ENCODE results near the gene DNAH2.
A peak's percentile ranks its signal among the peaks of the same experiment; 100 is the strongest.

DNAH2 gene

GRCh38 chr17:7704601-7705268 is 12.8 kb upstream of the DNAH2 start, which contains the start of gene EFNB3 (continued):
- TF ChIP-seq ZXDB (tag by site-specific recombination; IDR thresholded peaks at IDR 0.05) (no peak; the same call in 1 of the 2 replicates), ZNF350 (tag by site-specific recombination; IDR thresholded peaks at IDR 0.05) (no peak), TCF7L2 (IDR thresholded peaks at IDR 0.05; ENCODE audit: borderline replicate concordance, low read depth, low read length) (no peak), RBAK (tag by site-specific recombination; IDR thresholded peaks at IDR 0.05) (no peak), ZNF132 (tag by site-specific recombination; IDR thresholded peaks at IDR 0.05; ENCODE audit: borderline replicate concordance) (no peak), GLIS1 (tag by site-specific recombination; IDR thresholded peaks at IDR 0.05) (peak; percentile 61; the same call in 1 of the 2 replicates), ZBTB11 (tag by site-specific recombination; conservative IDR thresholded peaks at IDR 0.05; ENCODE audit: low read depth) (0 out of 2 replicates have a peak, but pooled peaks have one; percentile 23), KLF8 (tag by site-specific recombination; IDR thresholded peaks at IDR 0.05) (peak; percentile 79), ZNF629 (tag by site-specific recombination; IDR thresholded peaks at IDR 0.05) (0 out of 2 replicates have a peak, but pooled peaks have one; percentile 37), ZNF610 (tag by site-specific recombination; IDR thresholded peaks at IDR 0.05; ENCODE audit: borderline replicate concordance) (0 out of 2 replicates have a peak, but pooled peaks have one; percentile 18), ZNF16 (tag by site-specific recombination; IDR thresholded peaks at IDR 0.05; ENCODE audit: low read depth) (no peak), ZNF48 (tag by site-specific recombination; IDR thresholded peaks at IDR 0.05) (no peak), PBX3 (CRISPR knock-in tag; IDR thresholded peaks at IDR 0.05) (0 out of 2 replicates have a peak, but pooled peaks have one; percentile 56), ZNF596 (tag by site-specific recombination; IDR thresholded peaks at IDR 0.05) (peak; percentile 42; the same call in 1 of the 2 replicates), ZBTB6 (tag by site-specific recombination; IDR thresholded peaks at IDR 0.05) (peak; percentile 53; the same call in 1 of the 2 replicates), SP7 (tag by site-specific recombination; IDR thresholded peaks at IDR 0.05) (peak; percentile 65), KLF10 (tag by site-specific recombination; IDR thresholded peaks at IDR 0.05) (peak; percentile 91), ZNF112 (tag by site-specific recombination; IDR thresholded peaks at IDR 0.05) (no peak), WT1 (tag by site-specific recombination; IDR thresholded peaks at IDR 0.05) (peak; percentile 75), IKZF3 (tag by site-specific recombination; IDR thresholded peaks at IDR 0.05) (peak; percentile 44), GLIS2 (tag by site-specific recombination; IDR thresholded peaks at IDR 0.05) (peak; percentile 85), ZNF239 (tag by site-specific recombination; IDR thresholded peaks at IDR 0.05) (no peak), SALL2 (tag by site-specific recombination; IDR thresholded peaks at IDR 0.05; ENCODE audit: borderline replicate concordance) (no peak), ZNF221 (tag by site-specific recombination; IDR thresholded peaks at IDR 0.05; ENCODE audit: borderline replicate concordance) (no peak), SP2 (tag by site-specific recombination; IDR thresholded peaks at IDR 0.05) (peak; percentile 69)
- TF ChIP-seq, protein P1, sequence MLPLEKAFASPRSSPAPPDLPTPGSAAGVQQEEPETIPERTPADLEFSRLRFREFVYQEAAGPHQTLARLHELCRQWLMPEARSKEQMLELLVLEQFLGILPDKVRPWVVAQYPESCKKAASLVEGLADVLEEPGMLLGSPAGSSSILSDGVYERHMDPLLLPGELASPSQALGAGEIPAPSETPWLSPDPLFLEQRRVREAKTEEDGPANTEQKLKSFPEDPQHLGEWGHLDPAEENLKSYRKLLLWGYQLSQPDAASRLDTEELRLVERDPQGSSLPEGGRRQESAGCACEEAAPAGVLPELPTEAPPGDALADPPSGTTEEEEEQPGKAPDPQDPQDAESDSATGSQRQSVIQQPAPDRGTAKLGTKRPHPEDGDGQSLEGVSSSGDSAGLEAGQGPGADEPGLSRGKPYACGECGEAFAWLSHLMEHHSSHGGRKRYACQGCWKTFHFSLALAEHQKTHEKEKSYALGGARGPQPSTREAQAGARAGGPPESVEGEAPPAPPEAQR (tag by site-specific recombination; IDR thresholded peaks at IDR 0.05), result peak; percentile 52; the same call in 1 of the 2 replicates
- TF ChIP-seq, protein P2, sequence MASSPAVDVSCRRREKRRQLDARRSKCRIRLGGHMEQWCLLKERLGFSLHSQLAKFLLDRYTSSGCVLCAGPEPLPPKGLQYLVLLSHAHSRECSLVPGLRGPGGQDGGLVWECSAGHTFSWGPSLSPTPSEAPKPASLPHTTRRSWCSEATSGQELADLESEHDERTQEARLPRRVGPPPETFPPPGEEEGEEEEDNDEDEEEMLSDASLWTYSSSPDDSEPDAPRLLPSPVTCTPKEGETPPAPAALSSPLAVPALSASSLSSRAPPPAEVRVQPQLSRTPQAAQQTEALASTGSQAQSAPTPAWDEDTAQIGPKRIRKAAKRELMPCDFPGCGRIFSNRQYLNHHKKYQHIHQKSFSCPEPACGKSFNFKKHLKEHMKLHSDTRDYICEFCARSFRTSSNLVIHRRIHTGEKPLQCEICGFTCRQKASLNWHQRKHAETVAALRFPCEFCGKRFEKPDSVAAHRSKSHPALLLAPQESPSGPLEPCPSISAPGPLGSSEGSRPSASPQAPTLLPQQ (tag by site-specific recombination; IDR thresholded peaks at IDR 0.05), result peak; percentile 87
- TF ChIP-seq, protein P3, sequence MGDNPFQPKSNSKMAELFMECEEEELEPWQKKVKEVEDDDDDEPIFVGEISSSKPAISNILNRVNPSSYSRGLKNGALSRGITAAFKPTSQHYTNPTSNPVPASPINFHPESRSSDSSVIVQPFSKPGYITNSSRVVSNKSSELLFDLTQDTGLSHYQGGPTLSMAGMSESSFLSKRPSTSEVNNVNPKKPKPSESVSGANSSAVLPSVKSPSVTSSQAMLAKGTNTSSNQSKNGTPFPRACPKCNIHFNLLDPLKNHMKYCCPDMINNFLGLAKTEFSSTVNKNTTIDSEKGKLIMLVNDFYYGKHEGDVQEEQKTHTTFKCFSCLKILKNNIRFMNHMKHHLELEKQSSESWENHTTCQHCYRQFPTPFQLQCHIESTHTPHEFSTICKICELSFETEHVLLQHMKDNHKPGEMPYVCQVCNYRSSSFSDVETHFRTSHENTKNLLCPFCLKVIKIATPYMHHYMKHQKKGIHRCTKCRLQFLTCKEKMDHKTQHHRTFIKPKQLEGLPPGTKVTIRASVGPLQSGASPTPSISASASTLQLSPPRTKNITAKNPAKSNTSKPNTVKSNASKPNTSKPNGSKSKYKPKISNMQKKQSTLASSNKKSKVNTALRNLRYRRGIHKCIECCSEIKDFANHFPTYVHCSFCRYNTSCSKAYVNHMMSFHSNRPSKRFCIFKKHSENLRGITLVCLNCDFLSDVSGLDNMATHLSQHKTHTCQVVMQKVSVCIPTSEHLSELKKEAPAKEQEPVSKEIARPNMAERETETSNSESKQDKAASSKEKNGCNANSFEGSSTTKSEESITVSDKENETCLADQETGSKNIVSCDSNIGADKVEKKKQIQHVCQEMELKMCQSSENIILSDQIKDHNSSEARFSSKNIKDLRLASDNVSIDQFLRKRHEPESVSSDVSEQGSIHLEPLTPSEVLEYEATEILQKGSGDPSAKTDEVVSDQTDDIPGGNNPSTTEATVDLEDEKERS (tag by site-specific recombination; IDR thresholded peaks at IDR 0.05), result no peak

All from HEK293 (cell line).